Neural cell (in vitro differentiated cells): Measurements from ENCODE around the gene RBM38. TPM values are rescaled to one million over a fixed set of nuclear protein-coding genes. Genes with fewer than 3 reads are reported as not detected.

Experiments used
- H2AFZ ChIP-seq: fragments of 200-600, 300-800 bp; sonication (generic), shearing (Covaris generic); 2 replicates; pipeline ENCODE4 v1.6.0; 2014; ENCODE audit warnings: low read depth, mild to moderate bottlenecking, antibody characterized with exemption, low read length, moderate library complexity
- H3F3A ChIP-seq: fragments of 200-600 bp; shearing (Covaris generic); 2 replicates; pipeline ENCODE4 v1.6.1; 2016; ENCODE audit warnings: mild to moderate bottlenecking, moderate library complexity, mixed read lengths, antibody characterized with exemption, low read length; ENCODE audit not compliant: insufficient read depth, poor library complexity, severe bottlenecking
- H3K27ac ChIP-seq: fragments of 200-600, 300-800 bp; sonication (generic), shearing (Covaris generic); 2 replicates; pipeline ENCODE4 v1.5.1; 2014; ENCODE audit warnings: mild to moderate bottlenecking, low read length, moderate library complexity
- H3K27me3 ChIP-seq: fragments of 300-800, 200-600 bp; sonication (generic), shearing (Covaris generic); 2 replicates; pipeline ENCODE4 v1.6.0; 2014; ENCODE audit warnings: mild to moderate bottlenecking, low read depth, low read length, moderate library complexity; ENCODE audit not compliant: insufficient read depth
- H3K36me3 ChIP-seq: fragments of 300-800, 200-600 bp; sonication (generic), shearing (Covaris generic); 2 replicates; pipeline ENCODE4 v1.5.1; 2014; ENCODE audit warnings: mild to moderate bottlenecking, antibody characterized with exemption, low read length, moderate library complexity; ENCODE audit not compliant: insufficient read depth
- H3K4me2 ChIP-seq: fragments of 300-800, 200-600 bp; sonication (generic), shearing (Covaris generic); 2 replicates; pipeline ENCODE4 v1.6.0; 2014; ENCODE audit warnings: mild to moderate bottlenecking, low read length
- H3K4me3 ChIP-seq: fragments of 300-800, 200-600 bp; sonication (generic), shearing (Covaris generic); 2 replicates; pipeline ENCODE4 v1.5.1; 2014; ENCODE audit warnings: mild to moderate bottlenecking, low read length, moderate library complexity
- H3K79me2 ChIP-seq: fragments of 200-600 bp; shearing (Covaris generic); replicated peaks from 2 replicates; pipeline ENCODE4 v1.6.0; 2014; ENCODE audit warnings: mild to moderate bottlenecking, low read length, moderate library complexity; ENCODE audit not compliant: insufficient read depth
- H3K9ac ChIP-seq: fragments of 300-800, 200-600 bp; sonication (generic), shearing (Covaris generic); 2 replicates; pipeline ENCODE4 v1.6.1; 2016; ENCODE audit warnings: mild to moderate bottlenecking, low read length, mixed read lengths
- H3K9me2 ChIP-seq: fragments of 200-600 bp; shearing (Covaris generic); 2 replicates; pipeline ENCODE4 v1.6.1; 2016; ENCODE audit warnings: mild to moderate bottlenecking, low read length, mixed read lengths; ENCODE audit not compliant: insufficient read depth
- H3K9me3 ChIP-seq: fragments of 200-600, 300-800 bp; sonication (generic), shearing (Covaris generic); 2 replicates; pipeline ENCODE4 v1.6.1; 2016; ENCODE audit warnings: mild to moderate bottlenecking, mixed run types, low read length, moderate library complexity, mixed read lengths
- H4K20me1 ChIP-seq: fragments of 200-600 bp; shearing (Covaris generic); 2 replicates; pipeline ENCODE4 v1.6.1; 2016; ENCODE audit warnings: mild to moderate bottlenecking, mixed run types; ENCODE audit not compliant: insufficient read depth
- EP300 ChIP-seq: fragments of 450-650 bp; conservative IDR thresholded peaks from 2 replicates; pipeline ENCODE4 v1.6.1; 2014; ENCODE audit warnings: antibody characterized with exemption, mild to moderate bottlenecking, moderate library complexity; ENCODE audit not compliant: poor library complexity, severe bottlenecking
- EZH2 ChIP-seq: fragments of 200-600, 300-800 bp; shearing (Covaris generic), sonication (generic); IDR thresholded peaks from 2 replicates; pipeline ENCODE4 v1.6.1; 2014; ENCODE audit warnings: antibody characterized with exemption, low read length, borderline replicate concordance, mild to moderate bottlenecking; ENCODE audit not compliant: insufficient read depth, poor library complexity, severe bottlenecking
- MXI1 ChIP-seq: fragments of 450-650 bp; conservative IDR thresholded peaks from 2 replicates; pipeline ENCODE4 v1.6.1; 2014; ENCODE audit warnings: antibody characterized with exemption, mild to moderate bottlenecking; ENCODE audit not compliant: poor library complexity, severe bottlenecking
- POLR2AphosphoS5 ChIP-seq: IDR thresholded peaks from 2 replicates; pipeline ENCODE4 v1.6.1; 2012
- RAD21 ChIP-seq: fragments of 450-650 bp; conservative IDR thresholded peaks from 2 replicates; pipeline ENCODE4 v1.6.1; 2014; ENCODE audit warnings: antibody characterized with exemption, mild to moderate bottlenecking, moderate library complexity
- SMC3 ChIP-seq: fragments of 450-650 bp; conservative IDR thresholded peaks from 2 replicates; pipeline ENCODE4 v1.6.1; 2014; ENCODE audit warnings: antibody characterized with exemption, mild to moderate bottlenecking, moderate library complexity; ENCODE audit not compliant: poor library complexity
- TAF1 ChIP-seq: IDR thresholded peaks from 2 replicates; pipeline ENCODE4 v1.6.1; 2012; ENCODE audit warnings: low read depth
- polyA plus RNA-seq: library from polyadenylated mRNA; depleted of rRNA; stranded (reverse); fragments of >200 nt; gene quantifications from 2 replicates; pipeline ENCODE4 v1.2.3, GENCODE V29; 2014
- TF ChIP-seq, protein P1 (sequence below): fragments of 450-650 bp; IDR thresholded peaks from 2 replicates; pipeline ENCODE4 v1.5.1; 2014; ENCODE audit warnings: antibody characterized with exemption, mild to moderate bottlenecking, moderate library complexity; ENCODE audit not compliant: poor library complexity, severe bottlenecking
- TF ChIP-seq, protein P2 (sequence below): IDR thresholded peaks from 2 replicates; pipeline ENCODE4 v1.6.1; 2012; ENCODE audit warnings: borderline replicate concordance

The RBM38 gene
- polyA plus RNA-seq, 1 donor from 2014 or later, result 19.0 TPM

DNA sequence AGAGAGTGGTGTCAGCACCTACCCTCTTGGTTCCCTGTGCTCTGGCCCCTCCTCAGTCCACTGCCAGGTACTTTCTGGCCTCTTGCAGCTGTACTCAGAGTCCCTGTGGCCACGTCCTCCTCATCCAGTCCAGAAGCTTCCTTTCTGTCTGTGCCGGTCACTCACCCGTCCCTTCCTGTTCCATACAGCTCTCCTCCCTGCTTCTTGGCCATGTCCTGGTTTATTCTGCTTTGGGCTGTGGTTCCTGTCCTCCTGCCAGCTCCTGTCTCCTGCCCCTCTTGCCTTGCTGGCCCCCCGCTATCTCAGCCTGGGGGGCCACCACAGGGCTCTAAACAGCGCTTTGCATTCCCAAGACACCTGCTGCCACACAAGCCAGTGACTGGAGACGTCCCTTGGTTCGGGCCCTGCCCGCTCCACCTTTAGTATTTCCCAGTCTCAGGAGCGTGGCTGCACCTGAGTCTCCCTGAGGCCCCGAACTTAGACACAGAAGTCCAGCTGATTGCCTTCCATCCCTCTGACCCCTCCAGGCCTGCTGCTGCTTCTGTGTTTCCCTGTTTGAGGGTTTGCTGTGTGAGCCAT is 15.5 kb upstream of the RBM38 start:
- no peak overlapping the region for H3K27ac ChIP-seq
- no peak overlapping the region for H3K4me3 ChIP-seq
- H3F3A ChIP-seq, result no peaks in the 10 kb centered on the region
- H3K9ac ChIP-seq, result no peak overlapping the region
- no peak overlapping the region for H2AFZ ChIP-seq
- H4K20me1 ChIP-seq, result no peaks in the 10 kb centered on the region
- no peaks in the 10 kb centered on the region for H3K9me2 ChIP-seq
- H3K79me2 ChIP-seq, result no peaks in the 10 kb centered on the region
- peaks cover 9% of the 10 kb centered on the region for H3K36me3 ChIP-seq
- no peaks in the 10 kb centered on the region for H3K27me3 ChIP-seq
- no peak for TF ChIP-seq EP300
- no peaks in the 10 kb centered on the region for H3K9me3 ChIP-seq
- H3K4me2 ChIP-seq, result no peak overlapping the region

DNA sequence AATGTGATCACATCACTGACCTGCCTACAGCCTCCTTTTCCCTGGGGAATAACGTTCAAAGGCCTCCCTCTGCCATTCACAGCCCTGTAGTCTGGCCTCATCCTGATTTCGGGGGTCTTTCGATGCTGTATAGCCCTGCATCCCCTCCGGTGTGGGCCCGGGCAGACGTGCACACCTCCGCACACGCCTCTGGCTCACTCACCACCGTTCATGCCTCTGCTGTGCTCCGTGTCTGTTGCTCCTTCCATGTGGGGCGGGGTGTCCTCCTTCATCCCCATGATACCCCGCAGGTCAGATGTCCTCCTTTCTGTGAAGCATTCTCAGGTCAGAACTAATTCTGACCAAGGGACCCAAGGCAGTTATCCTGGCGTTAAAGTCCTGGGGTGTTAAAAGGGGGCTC is 13.8 kb upstream of the RBM38 start:
- Histone ChIP-seq H3K4me2 (no peak overlapping the region), H3K79me2 (no peaks in the 10 kb centered on the region), H3K36me3 (no peaks in the 10 kb centered on the region), H4K20me1 (no peaks in the 10 kb centered on the region), H3K9me2 (no peaks in the 10 kb centered on the region), H3K9ac (no peak overlapping the region), H3K4me3 (no peak overlapping the region), H3F3A (no peaks in the 10 kb centered on the region), H3K27me3 (no peaks in the 10 kb centered on the region), H3K9me3 (no peaks in the 10 kb centered on the region), H3K27ac (no peak overlapping the region), H2AFZ (no peak overlapping the region)
- TF ChIP-seq SMC3, result no peak
- TF ChIP-seq EP300, result no peak
- TF ChIP-seq, protein P1, sequence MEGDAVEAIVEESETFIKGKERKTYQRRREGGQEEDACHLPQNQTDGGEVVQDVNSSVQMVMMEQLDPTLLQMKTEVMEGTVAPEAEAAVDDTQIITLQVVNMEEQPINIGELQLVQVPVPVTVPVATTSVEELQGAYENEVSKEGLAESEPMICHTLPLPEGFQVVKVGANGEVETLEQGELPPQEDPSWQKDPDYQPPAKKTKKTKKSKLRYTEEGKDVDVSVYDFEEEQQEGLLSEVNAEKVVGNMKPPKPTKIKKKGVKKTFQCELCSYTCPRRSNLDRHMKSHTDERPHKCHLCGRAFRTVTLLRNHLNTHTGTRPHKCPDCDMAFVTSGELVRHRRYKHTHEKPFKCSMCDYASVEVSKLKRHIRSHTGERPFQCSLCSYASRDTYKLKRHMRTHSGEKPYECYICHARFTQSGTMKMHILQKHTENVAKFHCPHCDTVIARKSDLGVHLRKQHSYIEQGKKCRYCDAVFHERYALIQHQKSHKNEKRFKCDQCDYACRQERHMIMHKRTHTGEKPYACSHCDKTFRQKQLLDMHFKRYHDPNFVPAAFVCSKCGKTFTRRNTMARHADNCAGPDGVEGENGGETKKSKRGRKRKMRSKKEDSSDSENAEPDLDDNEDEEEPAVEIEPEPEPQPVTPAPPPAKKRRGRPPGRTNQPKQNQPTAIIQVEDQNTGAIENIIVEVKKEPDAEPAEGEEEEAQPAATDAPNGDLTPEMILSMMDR, result no peak
- TF ChIP-seq MXI1, result no peak
- no peak for TF ChIP-seq RAD21
- no peak for TF ChIP-seq TAF1
- TF ChIP-seq, protein P2, sequence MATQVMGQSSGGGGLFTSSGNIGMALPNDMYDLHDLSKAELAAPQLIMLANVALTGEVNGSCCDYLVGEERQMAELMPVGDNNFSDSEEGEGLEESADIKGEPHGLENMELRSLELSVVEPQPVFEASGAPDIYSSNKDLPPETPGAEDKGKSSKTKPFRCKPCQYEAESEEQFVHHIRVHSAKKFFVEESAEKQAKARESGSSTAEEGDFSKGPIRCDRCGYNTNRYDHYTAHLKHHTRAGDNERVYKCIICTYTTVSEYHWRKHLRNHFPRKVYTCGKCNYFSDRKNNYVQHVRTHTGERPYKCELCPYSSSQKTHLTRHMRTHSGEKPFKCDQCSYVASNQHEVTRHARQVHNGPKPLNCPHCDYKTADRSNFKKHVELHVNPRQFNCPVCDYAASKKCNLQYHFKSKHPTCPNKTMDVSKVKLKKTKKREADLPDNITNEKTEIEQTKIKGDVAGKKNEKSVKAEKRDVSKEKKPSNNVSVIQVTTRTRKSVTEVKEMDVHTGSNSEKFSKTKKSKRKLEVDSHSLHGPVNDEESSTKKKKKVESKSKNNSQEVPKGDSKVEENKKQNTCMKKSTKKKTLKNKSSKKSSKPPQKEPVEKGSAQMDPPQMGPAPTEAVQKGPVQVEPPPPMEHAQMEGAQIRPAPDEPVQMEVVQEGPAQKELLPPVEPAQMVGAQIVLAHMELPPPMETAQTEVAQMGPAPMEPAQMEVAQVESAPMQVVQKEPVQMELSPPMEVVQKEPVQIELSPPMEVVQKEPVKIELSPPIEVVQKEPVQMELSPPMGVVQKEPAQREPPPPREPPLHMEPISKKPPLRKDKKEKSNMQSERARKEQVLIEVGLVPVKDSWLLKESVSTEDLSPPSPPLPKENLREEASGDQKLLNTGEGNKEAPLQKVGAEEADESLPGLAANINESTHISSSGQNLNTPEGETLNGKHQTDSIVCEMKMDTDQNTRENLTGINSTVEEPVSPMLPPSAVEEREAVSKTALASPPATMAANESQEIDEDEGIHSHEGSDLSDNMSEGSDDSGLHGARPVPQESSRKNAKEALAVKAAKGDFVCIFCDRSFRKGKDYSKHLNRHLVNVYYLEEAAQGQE, result no peak
- TF ChIP-seq POLR2AphosphoS5, result no peak
- no peak for TF ChIP-seq EZH2

DNA sequence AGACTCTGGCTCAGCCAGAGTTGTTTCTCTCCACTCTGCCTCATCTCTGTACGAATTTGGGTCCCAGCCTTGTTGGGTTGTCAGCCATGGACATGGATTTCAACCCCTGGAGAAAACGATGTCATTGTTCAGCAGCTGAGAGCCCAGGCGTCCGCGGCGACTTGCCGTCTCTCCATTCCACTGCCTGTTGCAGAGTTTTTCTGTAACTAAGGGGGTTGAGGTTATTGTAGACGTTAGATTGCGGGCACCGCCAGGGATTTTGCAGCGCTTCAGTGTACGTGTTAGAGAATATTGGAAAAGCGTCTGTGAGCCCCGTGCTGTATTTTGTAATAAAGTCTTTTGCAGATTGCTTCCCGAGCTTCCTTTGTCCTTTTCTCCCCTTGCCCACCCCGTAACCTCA is 13.1 kb upstream of the RBM38 start:
- Histone ChIP-seq H3K4me2 (no peak overlapping the region), H3F3A (no peaks in the 10 kb centered on the region), H3K9ac (no peak overlapping the region), H3K9me2 (no peaks in the 10 kb centered on the region), H3K4me3 (no peak overlapping the region), H3K36me3 (no peaks in the 10 kb centered on the region), H3K27me3 (no peaks in the 10 kb centered on the region), H3K27ac (no peak overlapping the region), H2AFZ (no peak overlapping the region), H4K20me1 (no peaks in the 10 kb centered on the region), H3K9me3 (no peaks in the 10 kb centered on the region), H3K79me2 (no peaks in the 10 kb centered on the region)
- TF ChIP-seq EP300, result no peak
- no peak for TF ChIP-seq MXI1
- TF ChIP-seq POLR2AphosphoS5, result no peak
- no peak for TF ChIP-seq TAF1
- no peak for TF ChIP-seq EZH2
- no peak for TF ChIP-seq RAD21
- no peak for TF ChIP-seq SMC3
- TF ChIP-seq, protein P2, result no peak
- TF ChIP-seq, protein P1, result no peak
